ENCODE measurements around the gene WHRN.

Gene WHRN

GRCh38 chr9:114429488-114429887, 75.8 kb downstream of the WHRN start:
- TF ChIP-seq POLR2AphosphoS5 (IDR thresholded peaks at IDR 0.05; ENCODE audit: borderline replicate concordance, low read depth, low read length), result no peak
- no peak for TF ChIP-seq EZH2 (IDR thresholded peaks at IDR 0.05)
- TF ChIP-seq FOXP2 (optimal IDR thresholded peaks at IDR 0.05; ENCODE audit: control extremely low read depth, extremely low read length, insufficient read depth), result no peak

GRCh38 chr9:114428466-114428865, 76.8 kb downstream of the WHRN start:
- no peaks in the 10 kb centered on the region for H3K9me3 ChIP-seq (ENCODE audit: low read depth, low read length)
- no peak overlapping the region for H3K27ac ChIP-seq
- no peak for DNase-seq (ENCODE audit: low read depth, low spot score)
- H3K36me3 ChIP-seq (ENCODE audit: insufficient read depth, low read length), result no peaks in the 10 kb centered on the region
- H3K9ac ChIP-seq (ENCODE audit: insufficient read length), result no peak overlapping the region
- no peak overlapping the region for H3K4me3 ChIP-seq
- TF ChIP-seq FOXP2 (optimal IDR thresholded peaks at IDR 0.05; ENCODE audit: control extremely low read depth, extremely low read length, insufficient read depth) (no peak), EZH2 (IDR thresholded peaks at IDR 0.05) (no peak)

More at GRCh38 chr9:114429488-114429887, 75.8 kb downstream of the WHRN start:
- Histone ChIP-seq H3K27ac (no peak overlapping the region), H3K9ac (ENCODE audit: insufficient read length) (no peak overlapping the region), H3K9me3 (ENCODE audit: low read depth, low read length) (no peaks in the 10 kb centered on the region), H3K36me3 (ENCODE audit: insufficient read depth, low read length) (no peaks in the 10 kb centered on the region), H3K4me3 (no peak overlapping the region)
- no peak for DNase-seq (ENCODE audit: low read depth, low spot score)

GRCh38 chr9:114427644-114428043, 77.6 kb downstream of the WHRN start:
- no peak for TF ChIP-seq FOXP2 (optimal IDR thresholded peaks at IDR 0.05; ENCODE audit: control extremely low read depth, extremely low read length, insufficient read depth)
- Histone ChIP-seq H3K36me3 (ENCODE audit: insufficient read depth, low read length) (no peaks in the 10 kb centered on the region), H3K9ac (ENCODE audit: insufficient read length) (no peak overlapping the region), H3K27ac (no peak overlapping the region), H3K9me3 (ENCODE audit: low read depth, low read length) (no peaks in the 10 kb centered on the region), H3K4me3 (no peak overlapping the region)
- no peak for DNase-seq (ENCODE audit: low read depth, low spot score)

GRCh38 chr9:114426046-114426948, 79.0 kb downstream of the WHRN start:
- no peak for DNase-seq (ENCODE audit: low read depth, low spot score)
- H3K36me3 ChIP-seq (ENCODE audit: insufficient read depth, low read length), result no peaks in the 10 kb centered on the region
- no peaks in the 10 kb centered on the region for H3K9me3 ChIP-seq (ENCODE audit: low read depth, low read length)
- no peak overlapping the region for H3K9ac ChIP-seq (ENCODE audit: insufficient read length)
- no peak overlapping the region for H3K4me3 ChIP-seq
- no peak for TF ChIP-seq EZH2 (IDR thresholded peaks at IDR 0.05)
- TF ChIP-seq FOXP2 (optimal IDR thresholded peaks at IDR 0.05; ENCODE audit: control extremely low read depth, extremely low read length, insufficient read depth), result no peak
- TF ChIP-seq POLR2AphosphoS5 (IDR thresholded peaks at IDR 0.05; ENCODE audit: borderline replicate concordance, low read depth, low read length), result no peak
- H3K27ac ChIP-seq, result no peak overlapping the region

GRCh38 chr9:114425126-114425525, 80.1 kb downstream of the WHRN start:
- Histone ChIP-seq H3K9me3 (ENCODE audit: low read depth, low read length) (no peaks in the 10 kb centered on the region), H3K9ac (ENCODE audit: insufficient read length) (no peak overlapping the region), H3K36me3 (ENCODE audit: insufficient read depth, low read length) (no peaks in the 10 kb centered on the region), H3K27ac (no peak overlapping the region), H3K4me3 (no peak overlapping the region)
- no peak for DNase-seq (ENCODE audit: low read depth, low spot score)
- TF ChIP-seq EZH2 (IDR thresholded peaks at IDR 0.05), result no peak
- TF ChIP-seq POLR2AphosphoS5 (IDR thresholded peaks at IDR 0.05; ENCODE audit: borderline replicate concordance, low read depth, low read length), result no peak
- no peak for TF ChIP-seq FOXP2 (optimal IDR thresholded peaks at IDR 0.05; ENCODE audit: control extremely low read depth, extremely low read length, insufficient read depth)

GRCh38 chr9:114424126-114424525, 81.1 kb downstream of the WHRN start:
- Histone ChIP-seq H3K36me3 (ENCODE audit: insufficient read depth, low read length) (no peaks in the 10 kb centered on the region), H3K9ac (ENCODE audit: insufficient read length) (no peak overlapping the region), H3K9me3 (ENCODE audit: low read depth, low read length) (no peaks in the 10 kb centered on the region), H3K27ac (no peak overlapping the region), H3K4me3 (no peak overlapping the region)
- TF ChIP-seq FOXP2 (optimal IDR thresholded peaks at IDR 0.05; ENCODE audit: control extremely low read depth, extremely low read length, insufficient read depth) (no peak), POLR2AphosphoS5 (IDR thresholded peaks at IDR 0.05; ENCODE audit: borderline replicate concordance, low read depth, low read length) (no peak), EZH2 (IDR thresholded peaks at IDR 0.05) (no peak)
- no peak for DNase-seq (ENCODE audit: low read depth, low spot score)

GRCh38 chr9:114423181-114423580, 82.1 kb downstream of the WHRN start:
- TF ChIP-seq EZH2 (IDR thresholded peaks at IDR 0.05) (no peak), POLR2AphosphoS5 (IDR thresholded peaks at IDR 0.05; ENCODE audit: borderline replicate concordance, low read depth, low read length) (no peak), FOXP2 (optimal IDR thresholded peaks at IDR 0.05; ENCODE audit: control extremely low read depth, extremely low read length, insufficient read depth) (no peak)
- Histone ChIP-seq H3K9me3 (ENCODE audit: low read depth, low read length) (no peaks in the 10 kb centered on the region), H3K27ac (no peak overlapping the region), H3K36me3 (ENCODE audit: insufficient read depth, low read length) (no peaks in the 10 kb centered on the region), H3K4me3 (no peak overlapping the region), H3K9ac (ENCODE audit: insufficient read length) (no peak overlapping the region)
- no peak for DNase-seq (ENCODE audit: low read depth, low spot score)

- Histone ChIP-seq H3K27ac (no peak overlapping the region), H3K4me3 (no peak overlapping the region), H3K9me3 (ENCODE audit: low read depth, low read length) (no peaks in the 10 kb centered on the region), H3K9ac (ENCODE audit: insufficient read length) (no peak overlapping the region), H3K36me3 (ENCODE audit: insufficient read depth, low read length) (no peaks in the 10 kb centered on the region)
- TF ChIP-seq POLR2AphosphoS5 (IDR thresholded peaks at IDR 0.05; ENCODE audit: borderline replicate concordance, low read depth, low read length) (no peak), EZH2 (IDR thresholded peaks at IDR 0.05) (no peak), FOXP2 (optimal IDR thresholded peaks at IDR 0.05; ENCODE audit: control extremely low read depth, extremely low read length, insufficient read depth) (no peak)
- no peak for DNase-seq (ENCODE audit: low read depth, low spot score)
These were observed 84.1 kb downstream of the WHRN start for GRCh38 chr9:114421147-114421546.

GRCh38 chr9:114419796-114420195, 85.5 kb downstream of the WHRN start:
- TF ChIP-seq POLR2AphosphoS5 (IDR thresholded peaks at IDR 0.05; ENCODE audit: borderline replicate concordance, low read depth, low read length) (no peak), FOXP2 (optimal IDR thresholded peaks at IDR 0.05; ENCODE audit: control extremely low read depth, extremely low read length, insufficient read depth) (no peak), EZH2 (IDR thresholded peaks at IDR 0.05) (no peak)

More at GRCh38 chr9:114419796-114420195, 85.5 kb downstream of the WHRN start:
- H3K9ac ChIP-seq (ENCODE audit: insufficient read length), result no peak overlapping the region
- H3K27ac ChIP-seq, result no peak overlapping the region
- H3K36me3 ChIP-seq (ENCODE audit: insufficient read depth, low read length), result no peaks in the 10 kb centered on the region
- no peak for DNase-seq (ENCODE audit: low read depth, low spot score)
- H3K9me3 ChIP-seq (ENCODE audit: low read depth, low read length), result no peaks in the 10 kb centered on the region
- no peak overlapping the region for H3K4me3 ChIP-seq

All from SK-N-MC (cell line).